ENCODE measurements around the gene CFAP54.
"Not testable (repeated sequence)": the region's sequence is repeated elsewhere in the genome, so short reads cannot be mapped to it uniquely, and the experiment has no call there.

Gene CFAP54

DNA sequence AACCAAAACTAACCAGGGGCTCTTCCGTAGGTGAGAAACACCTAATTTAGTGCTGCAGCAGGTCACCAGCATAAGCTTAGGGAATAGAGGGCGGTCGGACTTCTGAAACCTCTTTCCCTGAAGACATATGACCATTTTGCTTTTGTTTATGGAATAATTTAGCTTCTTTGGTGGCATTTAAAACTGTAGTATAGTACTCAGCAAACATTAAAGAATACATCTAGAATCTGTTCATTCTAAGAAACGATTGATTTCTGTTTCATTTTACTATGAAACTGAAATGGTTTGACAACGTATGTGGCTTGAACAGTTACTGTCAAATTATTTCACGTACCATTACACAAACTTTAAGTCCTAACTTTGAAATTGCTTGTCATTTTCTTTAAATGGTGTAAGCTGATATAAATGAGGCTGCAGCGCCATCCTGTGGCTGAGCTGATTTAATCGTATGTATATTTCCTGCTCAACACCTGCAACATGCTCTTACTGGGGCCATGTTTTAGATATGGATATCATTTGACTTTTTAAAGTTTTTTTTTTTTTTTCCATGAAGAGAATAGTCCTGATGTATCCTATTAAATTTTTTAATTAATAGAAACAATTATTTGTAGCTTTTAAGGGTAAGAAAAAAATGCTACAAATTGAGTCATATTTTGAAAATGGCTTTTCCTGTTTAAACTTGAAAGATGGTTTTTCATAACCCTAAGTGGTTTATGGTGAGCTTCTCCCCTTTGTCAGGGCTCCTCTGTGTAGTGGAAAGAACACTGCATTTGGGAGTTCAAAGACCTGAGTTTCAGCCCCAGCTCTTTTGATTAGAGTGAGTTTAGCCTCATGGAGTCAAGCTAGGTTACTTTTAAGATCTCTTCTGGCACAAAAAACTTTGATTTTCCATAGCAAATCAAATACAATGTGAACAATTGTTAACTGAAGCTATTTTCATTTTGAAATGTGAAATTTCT lies 27.4 kb downstream of the CFAP54 start:
- DNase-seq (ENCODE audit: low spot score), result peak; percentile 80

DNA sequence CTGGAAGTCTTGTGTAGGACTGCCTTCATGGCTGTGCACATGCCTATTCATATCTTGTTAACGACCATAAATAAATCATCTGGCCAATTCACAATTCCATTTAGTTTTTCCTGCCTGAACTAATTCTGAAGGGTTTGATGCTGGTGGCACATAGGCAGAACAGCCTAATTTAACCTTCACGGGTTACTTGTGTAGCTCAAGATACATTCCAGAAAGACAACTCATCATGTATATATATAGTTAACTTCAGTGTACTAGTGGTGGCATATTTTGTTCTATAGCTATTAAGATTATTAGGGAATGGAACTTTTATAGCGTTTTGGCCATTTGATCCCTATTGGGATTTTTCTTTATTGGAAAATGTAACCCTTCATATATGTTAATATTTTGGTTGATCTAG lies 31.4 kb downstream of the CFAP54 start:
- DNase-seq (ENCODE audit: low spot score), result no peak

DNA sequence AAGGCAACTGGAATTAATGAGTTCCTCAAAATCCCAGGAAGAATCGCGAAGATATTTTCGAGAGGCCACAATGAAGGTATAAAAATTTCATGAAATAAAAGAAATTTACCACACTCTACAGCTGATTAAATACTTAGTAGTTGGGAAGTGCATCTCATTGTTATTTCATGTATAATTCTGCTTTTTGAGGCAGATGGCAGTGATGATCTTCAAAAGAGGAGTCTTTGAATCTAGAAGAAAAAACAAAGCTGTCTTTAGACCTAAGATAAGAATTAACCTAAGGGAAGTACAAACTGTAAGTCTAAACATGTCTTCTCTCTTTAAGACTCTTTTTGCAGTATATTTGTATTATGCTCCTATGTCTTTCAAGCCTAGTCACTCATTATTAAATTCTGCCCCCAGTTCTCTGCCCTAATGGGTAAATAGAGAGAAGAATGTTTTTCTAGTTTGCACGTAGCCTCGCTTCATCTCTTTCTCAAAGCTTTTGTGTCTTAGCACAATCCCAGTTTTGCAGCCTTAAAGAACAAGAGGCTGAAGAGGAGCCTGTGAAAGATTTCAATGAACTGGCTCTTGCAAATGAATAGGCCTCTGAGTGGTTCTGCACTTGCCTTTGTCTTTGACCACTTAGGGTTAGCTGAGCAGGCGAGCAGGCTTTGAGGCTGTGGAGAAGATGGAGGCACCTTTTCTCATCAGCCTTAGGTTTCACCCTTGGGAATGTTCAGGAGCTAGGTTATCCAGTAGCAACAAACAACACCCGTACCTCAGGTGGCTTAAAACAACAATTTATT lies 32.7 kb downstream of the CFAP54 start:
- no peak for DNase-seq (ENCODE audit: low spot score)

DNA sequence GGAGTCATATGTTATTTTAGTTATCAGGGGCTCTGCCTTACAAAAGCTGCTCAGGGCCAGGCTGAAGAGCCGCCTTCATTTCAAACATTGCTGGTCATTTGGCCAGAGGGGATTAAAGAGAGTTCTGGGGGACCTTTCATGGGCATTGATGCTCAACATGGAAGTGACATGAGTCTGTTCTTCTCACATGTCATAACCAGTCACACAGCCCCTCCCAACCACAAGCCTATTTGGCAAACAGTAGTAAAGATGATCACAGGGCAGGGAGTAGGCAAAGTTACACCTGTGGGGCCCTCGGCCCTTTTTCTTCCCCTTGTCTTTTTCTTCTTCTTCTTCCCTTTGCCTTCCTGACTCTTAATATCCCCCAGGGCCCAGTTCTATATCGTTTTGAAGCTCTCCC lies 33.3 kb downstream of the CFAP54 start:
- no peak for DNase-seq (ENCODE audit: low spot score)

DNA sequence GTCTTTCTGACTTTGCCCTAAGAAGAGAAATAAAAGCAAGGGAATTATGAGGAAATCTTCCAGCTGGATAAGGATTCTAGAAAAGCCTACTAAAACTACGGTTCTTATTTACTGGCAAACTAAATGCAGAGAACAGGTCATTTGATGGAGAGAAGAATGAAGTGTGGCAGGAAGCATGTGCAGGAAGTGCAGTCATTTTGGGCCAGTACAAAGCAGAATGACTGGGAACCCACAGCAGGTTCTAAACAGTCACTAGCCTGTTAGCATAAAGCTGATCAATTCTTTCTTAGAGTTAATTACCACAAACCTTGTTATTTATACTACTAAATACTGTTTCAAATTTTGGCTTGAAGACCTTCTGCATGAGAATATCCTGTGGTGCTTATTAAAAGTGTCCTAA lies 36.7 kb downstream of the CFAP54 start:
- no peak for DNase-seq (ENCODE audit: low spot score)

DNA sequence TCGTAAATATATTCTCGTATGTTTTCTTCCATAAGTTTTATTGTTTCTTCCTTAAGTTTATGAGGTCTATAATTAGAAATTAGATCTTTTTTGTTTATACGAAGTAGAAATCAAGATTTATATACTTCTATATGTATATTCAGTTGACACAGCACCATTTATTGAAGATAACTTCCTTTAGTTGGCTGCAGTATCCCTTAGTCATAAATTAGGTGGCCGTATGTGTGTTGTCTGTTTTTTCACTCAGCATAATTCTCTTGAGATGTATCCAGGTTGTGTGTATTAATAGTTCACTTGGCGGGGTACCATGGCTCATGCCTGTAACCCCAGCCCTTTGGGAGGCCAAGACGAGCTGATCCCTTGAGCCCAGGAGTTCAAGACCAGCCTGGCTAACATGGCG lies 40.5 kb downstream of the CFAP54 start:
- no peak for DNase-seq (ENCODE audit: low spot score)

DNA sequence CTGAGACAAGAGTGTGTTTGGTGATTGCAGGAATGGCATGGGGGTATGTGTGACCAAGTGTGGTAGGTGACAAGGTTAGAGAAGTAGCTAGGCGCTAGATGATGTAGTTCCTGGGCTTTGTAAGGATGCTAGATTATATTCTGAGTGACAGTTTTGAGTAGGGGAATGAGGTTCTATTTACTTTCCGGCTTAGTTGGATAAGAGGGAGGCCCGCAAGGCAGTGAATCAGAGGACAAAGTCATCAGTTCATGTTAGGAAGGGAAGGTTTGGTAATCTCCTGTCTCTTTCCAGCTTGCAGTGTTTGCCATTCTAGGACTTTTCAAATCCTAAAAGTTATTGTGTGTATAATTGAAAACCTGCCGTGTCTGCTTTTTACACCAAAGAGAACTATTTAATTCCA lies 45.0 kb downstream of the CFAP54 start:
- no peak for DNase-seq (ENCODE audit: low spot score)

DNA sequence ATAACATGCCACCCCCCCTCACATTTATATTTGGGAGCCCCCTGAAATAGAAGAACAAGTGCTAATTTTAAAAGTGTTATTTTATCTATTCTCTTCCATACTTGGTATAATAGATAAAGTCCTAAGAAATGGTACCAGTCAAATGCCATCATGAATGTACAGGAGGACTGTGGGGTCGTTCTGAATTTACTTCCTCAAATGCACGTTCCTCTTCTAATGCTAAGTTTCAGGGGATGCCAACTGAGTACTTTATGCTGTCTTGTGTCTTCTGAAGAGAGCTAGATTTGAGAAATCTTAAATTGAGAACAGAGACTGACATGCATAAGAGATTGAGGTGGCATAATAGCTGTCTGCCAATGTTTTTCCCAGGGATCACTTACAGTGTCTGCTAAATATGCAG lies 59.0 kb downstream of the CFAP54 start:
- no peak for DNase-seq (ENCODE audit: low spot score)

DNA sequence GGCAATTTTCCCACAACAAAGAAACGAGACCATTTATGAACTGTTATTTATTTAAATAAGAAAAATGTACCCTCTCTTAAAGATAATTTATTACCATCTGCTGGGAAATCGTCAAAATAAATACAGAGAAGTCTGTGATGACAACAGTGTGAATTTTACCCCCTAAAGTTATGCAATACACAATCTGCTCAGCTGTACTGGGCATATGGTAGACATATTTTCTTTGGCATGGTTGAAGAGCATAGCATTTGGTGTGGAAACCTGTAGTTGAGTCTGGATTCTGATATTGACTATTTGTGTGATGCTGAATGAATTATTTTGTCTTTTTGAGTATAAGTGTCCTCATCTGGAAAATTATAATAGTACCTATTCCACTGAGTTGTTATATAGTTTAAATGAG lies 60.0 kb downstream of the CFAP54 start:
- no peak for DNase-seq (ENCODE audit: low spot score)

DNA sequence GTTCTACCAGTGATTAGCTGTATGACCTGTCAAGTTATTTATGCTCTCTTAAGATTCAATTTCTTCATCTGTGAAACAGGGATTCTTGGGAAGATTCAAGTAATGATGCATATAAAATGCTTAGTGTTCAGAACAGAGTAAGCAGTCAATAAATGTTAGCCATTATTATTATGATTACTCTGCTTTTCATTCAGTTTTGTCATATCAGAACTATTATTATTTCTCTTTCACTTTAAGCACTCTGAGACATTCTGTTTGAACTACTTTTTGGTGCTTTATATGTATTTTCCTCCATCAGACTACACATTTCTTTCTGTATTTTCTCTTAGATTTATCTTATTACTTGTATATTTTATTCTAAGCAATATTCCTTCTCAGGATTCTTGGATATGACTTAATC lies 81.2 kb downstream of the CFAP54 start:
- DNase-seq (ENCODE audit: low spot score), result no peak

DNA sequence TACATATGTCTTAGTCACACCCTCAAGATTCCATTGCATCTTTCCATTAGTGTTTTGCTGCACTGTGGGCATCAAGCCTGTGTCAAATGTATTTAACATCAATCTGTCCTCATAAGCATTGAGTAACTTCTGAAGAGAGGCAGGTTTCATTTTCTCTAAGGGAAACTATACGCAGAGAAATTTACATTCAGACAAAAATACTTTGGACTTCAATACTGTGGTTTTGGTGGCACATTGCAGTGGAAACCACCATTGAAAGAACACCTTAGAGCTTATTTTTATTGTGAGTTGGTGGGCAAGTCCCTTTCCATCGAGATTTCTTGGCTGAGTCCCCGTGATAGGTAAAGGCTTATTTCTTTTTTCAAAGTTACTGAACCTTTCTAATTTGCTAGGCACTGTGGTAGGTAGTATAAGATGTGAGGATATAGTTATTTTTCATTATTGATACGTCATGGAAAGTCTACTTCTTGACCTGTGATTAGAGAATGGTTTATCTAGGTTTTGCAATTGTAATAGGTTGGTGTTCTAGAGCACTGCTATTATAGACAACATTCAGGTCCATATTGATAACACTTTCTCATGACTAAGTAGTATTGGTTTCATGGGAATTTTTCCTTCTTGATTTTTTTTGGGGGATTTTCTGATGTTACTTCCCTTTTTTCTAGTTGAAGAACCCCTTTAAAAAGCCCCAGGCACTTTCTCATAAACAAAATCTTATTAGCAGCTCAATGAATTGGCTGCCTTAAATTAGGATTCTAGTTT lies 81.9 kb downstream of the CFAP54 start:
- DNase-seq (ENCODE audit: low spot score), result no peak

DNA sequence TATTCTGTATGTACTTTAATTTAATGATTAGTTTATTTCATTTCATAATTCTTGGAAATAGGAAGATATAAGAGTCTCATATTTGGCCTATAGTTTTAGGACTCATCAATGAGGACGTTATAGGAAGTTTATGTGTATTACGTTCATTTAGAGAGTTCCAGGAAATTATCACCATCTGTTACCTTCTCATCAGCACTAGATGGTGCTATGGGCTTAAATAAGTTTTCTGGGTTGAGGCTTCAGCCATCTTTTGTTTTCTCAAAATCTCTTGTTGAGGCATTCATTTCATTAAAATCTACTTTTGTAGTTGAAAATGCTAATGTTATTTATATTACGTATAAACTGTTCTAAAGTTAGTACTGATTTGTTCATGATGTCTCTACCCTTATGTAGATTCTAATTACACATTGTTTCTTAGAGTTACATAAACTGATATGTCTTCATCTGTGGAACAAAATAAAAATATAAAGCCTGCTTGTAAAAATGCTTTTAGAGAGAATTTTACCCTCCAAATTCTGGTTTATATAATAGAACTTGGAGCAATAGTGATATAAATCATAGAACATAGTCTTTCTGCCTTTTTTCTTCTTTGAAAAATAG lies 89.2 kb downstream of the CFAP54 start:
- peak; percentile 47 for DNase-seq (ENCODE audit: low spot score)

DNA sequence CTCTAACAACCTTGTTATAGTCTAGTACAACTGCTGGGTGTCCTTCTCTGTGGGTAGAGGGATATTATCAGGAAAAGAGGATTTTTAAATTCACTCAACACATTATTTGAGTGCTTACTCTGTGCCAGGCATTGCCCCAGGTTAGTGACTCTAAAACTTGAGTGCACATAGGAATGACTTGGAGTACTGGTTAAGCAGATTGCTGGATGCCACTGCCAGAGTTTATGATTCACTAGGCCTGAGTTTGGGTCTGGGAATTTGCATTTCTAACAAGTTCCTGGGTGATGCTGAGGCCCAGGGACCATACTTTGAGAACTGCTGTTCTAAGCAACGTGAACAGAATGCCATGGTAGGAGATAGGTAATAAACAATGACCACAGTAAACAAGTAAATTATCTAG lies 96.6 kb downstream of the CFAP54 start:
- DNase-seq (ENCODE audit: low spot score), result no peak

DNA sequence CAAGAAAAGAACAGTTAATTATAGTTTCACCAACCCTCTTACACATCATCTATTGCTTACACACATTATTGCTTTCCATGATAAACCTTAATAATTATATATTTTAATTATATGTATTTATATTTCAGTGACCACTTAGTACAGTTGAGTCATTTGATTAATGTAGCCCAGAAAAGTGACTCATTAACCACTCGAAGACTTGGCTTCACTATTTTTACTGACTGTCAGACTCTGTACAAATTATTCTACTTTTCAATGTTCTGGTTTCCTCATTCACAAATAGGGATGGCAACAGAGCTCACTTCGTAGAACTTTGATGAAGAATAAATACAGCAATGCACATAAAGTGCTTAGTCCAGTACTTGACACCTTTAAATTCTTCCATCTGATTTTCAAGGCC lies 98.3 kb downstream of the CFAP54 start:
- DNase-seq (ENCODE audit: low spot score), result no peak

DNA sequence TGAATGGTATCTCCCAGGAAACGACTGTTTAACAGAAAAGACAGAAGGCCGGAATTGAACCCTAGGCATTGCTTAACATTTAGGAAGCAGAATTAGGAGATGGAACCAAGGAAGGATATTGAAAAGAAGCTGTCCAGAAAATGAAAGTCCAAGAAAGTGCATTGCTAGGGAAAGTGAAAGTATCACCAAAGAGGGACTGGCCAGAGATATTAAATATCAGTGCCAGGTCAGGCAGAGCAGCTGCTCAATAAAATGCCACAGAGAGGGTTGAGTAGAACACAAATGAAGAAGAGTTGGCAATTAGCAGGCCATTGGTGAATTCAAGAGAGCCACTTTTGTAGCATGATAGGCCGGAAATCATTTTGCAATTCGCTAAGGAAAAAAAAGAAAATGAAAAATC lies 101.6 kb downstream of the CFAP54 start:
- DNase-seq (ENCODE audit: low spot score), result no peak

DNA sequence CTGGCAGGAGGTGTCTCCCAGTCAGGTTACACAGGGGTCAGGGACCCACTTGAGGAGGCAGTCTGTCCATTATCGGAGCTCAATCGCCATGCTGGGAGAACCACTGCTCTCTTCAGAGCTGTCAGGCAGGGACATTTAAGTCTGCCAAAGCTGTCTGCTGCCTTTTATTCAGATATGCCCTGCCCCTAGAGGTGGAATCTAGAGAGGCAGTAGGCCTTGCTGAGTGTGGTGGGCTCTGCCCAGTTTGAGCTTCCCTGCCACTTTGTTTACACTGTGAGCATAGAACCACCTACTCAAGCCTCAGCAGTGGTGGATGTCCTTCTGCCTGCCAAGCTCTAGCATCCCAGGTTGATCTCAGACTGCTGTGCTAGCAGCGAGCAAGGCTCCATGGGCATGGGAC lies 115.0 kb downstream of the CFAP54 start:
- not testable (repeated sequence) for DNase-seq (ENCODE audit: low spot score)

DNA sequence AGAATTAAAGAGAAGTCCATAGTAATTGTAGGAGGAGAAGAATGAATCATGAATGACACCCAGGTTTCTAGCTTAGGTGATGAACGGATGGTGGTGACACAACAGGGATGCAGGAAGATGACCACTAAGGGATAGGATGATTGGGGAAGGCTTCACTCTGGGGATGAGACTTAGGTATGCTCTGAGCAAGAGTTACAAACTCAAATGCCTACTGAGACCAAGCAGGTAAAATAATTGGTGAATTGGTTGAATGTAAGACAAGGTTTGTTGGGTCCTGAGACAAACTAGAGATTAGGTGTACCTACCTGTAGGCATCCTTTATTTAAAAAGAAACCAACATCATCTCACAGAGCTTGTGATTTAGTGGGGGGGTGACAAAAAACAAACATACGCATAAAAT lies 116.3 kb downstream of the CFAP54 start:
- no peak for DNase-seq (ENCODE audit: low spot score)

DNA sequence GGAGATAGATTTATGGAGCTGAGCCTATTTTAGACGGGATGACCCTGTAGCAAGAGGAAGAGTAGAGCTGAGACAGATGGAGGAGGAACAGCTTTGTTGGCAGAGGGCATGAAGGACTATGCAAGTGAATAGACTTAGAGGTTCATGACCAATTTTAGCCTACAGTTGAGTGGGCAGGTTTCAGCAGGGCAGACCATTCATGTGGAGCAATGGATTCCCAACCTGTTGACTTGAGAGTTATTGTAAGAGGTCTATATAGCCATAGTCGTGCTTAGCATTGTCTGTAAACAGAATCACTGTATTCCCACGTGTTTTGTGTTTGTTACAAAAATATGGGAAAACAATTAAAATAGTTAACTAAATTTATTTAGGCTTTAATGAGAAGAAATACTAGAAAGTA lies 116.8 kb downstream of the CFAP54 start:
- DNase-seq (ENCODE audit: low spot score), result no peak

DNA sequence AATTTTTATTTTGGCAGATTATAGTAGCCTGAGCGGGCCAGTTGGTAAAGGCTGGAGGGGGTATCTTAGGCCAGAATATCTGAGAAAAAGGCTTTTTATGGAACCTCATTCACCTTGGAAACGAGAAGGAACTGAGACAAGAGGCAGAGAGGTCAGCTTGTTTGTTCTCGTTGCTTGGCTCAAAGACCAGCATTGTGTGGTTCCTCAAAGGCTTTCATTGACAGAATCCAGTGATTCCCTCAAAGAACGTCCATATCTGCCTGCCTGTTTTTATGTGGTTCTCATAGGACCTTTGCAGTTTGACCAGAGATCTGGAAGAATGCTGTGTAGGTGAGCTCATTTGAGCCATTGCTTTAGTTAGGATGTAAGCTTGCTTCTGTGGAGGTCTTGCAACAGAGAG lies 117.3 kb downstream of the CFAP54 start:
- no peak for DNase-seq (ENCODE audit: low spot score)

DNA sequence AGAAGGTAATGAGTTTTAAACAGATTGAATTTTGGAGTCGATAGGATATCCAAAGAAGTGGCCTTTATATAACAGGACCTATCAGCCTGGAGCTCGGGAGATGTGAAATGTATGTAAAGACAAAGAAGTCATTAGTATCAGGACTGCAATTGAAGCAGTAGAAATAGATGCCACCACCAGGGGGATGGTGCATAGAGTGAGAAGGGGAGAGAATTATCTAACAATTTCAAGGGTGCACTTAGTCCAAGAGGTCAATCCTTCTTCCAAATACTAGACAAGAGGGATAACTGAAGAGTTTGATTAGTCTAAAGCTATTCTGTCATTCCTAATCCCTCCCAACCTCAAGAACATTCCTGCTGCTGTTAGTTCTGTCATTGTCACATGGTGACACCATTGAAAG lies 127.8 kb downstream of the CFAP54 start:
- DNase-seq (ENCODE audit: low spot score), result no peak

DNA sequence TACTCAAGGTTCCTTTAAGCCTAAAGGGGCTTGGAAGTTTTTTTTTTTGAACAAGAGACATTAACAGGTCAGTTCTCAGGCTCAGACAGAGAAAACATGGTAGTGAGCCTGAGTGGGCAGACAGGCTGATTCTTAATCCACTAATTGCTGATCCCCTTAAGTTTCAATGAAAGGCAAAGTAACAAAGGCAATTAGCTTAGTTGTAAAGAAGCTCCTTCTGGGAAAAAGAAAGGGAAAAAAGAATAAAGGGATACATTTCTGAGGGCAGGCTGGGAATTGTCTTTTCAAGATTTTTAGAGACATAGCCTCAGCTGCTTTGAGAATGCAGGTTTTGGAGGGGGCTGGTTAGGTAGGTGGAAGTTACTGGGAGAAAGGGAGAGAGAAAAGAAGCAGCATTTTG lies 133.8 kb downstream of the CFAP54 start:
- no peak for DNase-seq (ENCODE audit: low spot score)

DNA sequence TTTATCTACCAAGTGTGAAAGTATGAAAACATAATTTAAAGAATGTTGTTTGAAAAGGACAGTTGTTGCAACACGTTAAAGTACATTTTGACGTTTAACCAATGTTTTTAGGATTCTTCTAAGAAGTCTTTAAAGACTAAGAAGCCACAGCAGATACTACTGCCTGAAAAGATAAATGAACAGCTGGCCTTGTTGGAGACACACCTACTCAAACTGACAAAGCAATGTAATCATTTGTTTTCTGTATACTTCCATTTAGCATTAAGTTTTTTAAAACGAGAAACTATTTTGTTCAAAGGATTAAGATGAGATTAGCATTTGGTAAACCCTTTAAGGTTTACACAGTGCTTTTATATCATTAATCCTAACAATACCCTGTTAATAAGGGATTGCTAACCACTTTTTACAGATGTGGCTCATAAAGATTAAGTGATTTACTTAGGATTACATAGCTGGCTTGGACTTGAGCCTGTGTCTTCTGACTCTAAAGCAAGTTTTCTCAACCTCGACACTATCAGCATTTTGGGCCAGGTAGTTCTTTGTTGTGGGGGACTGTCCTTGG lies 134.4 kb downstream of the CFAP54 start:
- no peak for DNase-seq (ENCODE audit: low spot score)

All from CD4-positive, alpha-beta T cell treated with Interleukin-6 at 100 ng/mL for 8 hours (primary cell).